ENCODE results near the gene CIRBP.

Gene CIRBP

GRCh38 chr19:1308718-1309117, 39.6 kb downstream of the CIRBP start:
- no peak for DNase-seq (ENCODE audit: low read depth)
- TF ChIP-seq POLR2A (IDR thresholded peaks at IDR 0.05; ENCODE audit: extremely low read depth, insufficient read length) (no peak), CTCF (IDR thresholded peaks at IDR 0.05; ENCODE audit: low read depth, low read length) (no peak), MAX (IDR thresholded peaks at IDR 0.05; ENCODE audit: low read depth, low read length) (no peak), MYC (IDR thresholded peaks at IDR 0.05; ENCODE audit: low read depth, low read length) (no peak)
- peak overlapping the region; percentile 85 for H3K4me3 ChIP-seq (ENCODE audit: low read depth, low read length)

- DNase-seq (ENCODE audit: low read depth) = no peak
- H3K4me3 ChIP-seq (ENCODE audit: low read depth, low read length) = no peak overlapping the region
- TF ChIP-seq CTCF (IDR thresholded peaks at IDR 0.05; ENCODE audit: low read depth, low read length) (no peak), POLR2A (IDR thresholded peaks at IDR 0.05; ENCODE audit: extremely low read depth, insufficient read length) (no peak)
These were observed 41.1 kb downstream of the CIRBP start for GRCh38 chr19:1309977-1310852.

- no peak for DNase-seq (ENCODE audit: low read depth)
- no peak overlapping the region for H3K4me3 ChIP-seq (ENCODE audit: low read depth, low read length)
- no peak for TF ChIP-seq POLR2A (IDR thresholded peaks at IDR 0.05; ENCODE audit: extremely low read depth, insufficient read length)
- TF ChIP-seq MAX (IDR thresholded peaks at IDR 0.05; ENCODE audit: low read depth, low read length) = no peak
- TF ChIP-seq MYC (IDR thresholded peaks at IDR 0.05; ENCODE audit: low read depth, low read length) = no peak
- no peak for TF ChIP-seq CTCF (IDR thresholded peaks at IDR 0.05; ENCODE audit: low read depth, low read length)
These were observed 41.7 kb downstream of the CIRBP start for GRCh38 chr19:1310853-1311180.

GRCh38 chr19:1311543-1312091, 42.5 kb downstream of the CIRBP start:
- TF ChIP-seq MAX (IDR thresholded peaks at IDR 0.05; ENCODE audit: low read depth, low read length) (no peak), CTCF (IDR thresholded peaks at IDR 0.05; ENCODE audit: low read depth, low read length) (no peak), MYC (IDR thresholded peaks at IDR 0.05; ENCODE audit: low read depth, low read length) (no peak), POLR2A (IDR thresholded peaks at IDR 0.05; ENCODE audit: extremely low read depth, insufficient read length) (no peak)
- DNase-seq (ENCODE audit: low read depth) = no peak
- H3K4me3 ChIP-seq (ENCODE audit: low read depth, low read length) = no peak overlapping the region

GRCh38 chr19:1312767-1313694, 43.9 kb downstream of the CIRBP start:
- no peak for TF ChIP-seq POLR2A (IDR thresholded peaks at IDR 0.05; ENCODE audit: extremely low read depth, insufficient read length)
- no peak for TF ChIP-seq MAX (IDR thresholded peaks at IDR 0.05; ENCODE audit: low read depth, low read length)
- no peak for TF ChIP-seq CTCF (IDR thresholded peaks at IDR 0.05; ENCODE audit: low read depth, low read length)
- no peak for TF ChIP-seq MYC (IDR thresholded peaks at IDR 0.05; ENCODE audit: low read depth, low read length)
- no peak for DNase-seq (ENCODE audit: low read depth)

More at GRCh38 chr19:1312767-1313694, 43.9 kb downstream of the CIRBP start:
- no peak overlapping the region for H3K4me3 ChIP-seq (ENCODE audit: low read depth, low read length)
